ENCODE results near the gene ZNF516.

DNA sequence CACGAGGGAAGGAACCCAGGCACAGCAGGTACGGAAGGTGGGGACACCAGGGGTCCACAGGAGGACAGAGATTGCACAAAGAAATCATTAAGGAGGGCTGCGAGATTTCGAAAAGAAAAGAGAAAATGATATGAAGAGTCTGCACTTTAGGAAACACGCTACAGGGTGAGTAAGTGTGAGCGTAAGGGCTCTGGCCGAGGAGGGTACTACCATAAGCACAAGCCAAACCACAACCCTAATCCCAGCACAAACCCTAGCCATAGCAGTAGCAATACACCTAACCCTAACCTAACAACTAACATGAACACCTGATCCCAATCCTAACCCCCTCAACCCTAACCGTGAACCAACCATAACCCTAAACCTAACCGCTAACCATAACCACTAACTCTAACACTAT is 104.0 kb downstream of the ZNF516 start:
- TF ChIP-seq YY1 (IDR thresholded peaks at IDR 0.05) (no peak), SP1 (IDR thresholded peaks at IDR 0.05) (no peak), TAF1 (conservative IDR thresholded peaks at IDR 0.05) (no peak), RAD21 (IDR thresholded peaks at IDR 0.05) (no peak), FOXA1 (IDR thresholded peaks at IDR 0.05) (no peak), RXRA (IDR thresholded peaks at IDR 0.05) (no peak)
- TF ChIP-seq, protein P1, sequence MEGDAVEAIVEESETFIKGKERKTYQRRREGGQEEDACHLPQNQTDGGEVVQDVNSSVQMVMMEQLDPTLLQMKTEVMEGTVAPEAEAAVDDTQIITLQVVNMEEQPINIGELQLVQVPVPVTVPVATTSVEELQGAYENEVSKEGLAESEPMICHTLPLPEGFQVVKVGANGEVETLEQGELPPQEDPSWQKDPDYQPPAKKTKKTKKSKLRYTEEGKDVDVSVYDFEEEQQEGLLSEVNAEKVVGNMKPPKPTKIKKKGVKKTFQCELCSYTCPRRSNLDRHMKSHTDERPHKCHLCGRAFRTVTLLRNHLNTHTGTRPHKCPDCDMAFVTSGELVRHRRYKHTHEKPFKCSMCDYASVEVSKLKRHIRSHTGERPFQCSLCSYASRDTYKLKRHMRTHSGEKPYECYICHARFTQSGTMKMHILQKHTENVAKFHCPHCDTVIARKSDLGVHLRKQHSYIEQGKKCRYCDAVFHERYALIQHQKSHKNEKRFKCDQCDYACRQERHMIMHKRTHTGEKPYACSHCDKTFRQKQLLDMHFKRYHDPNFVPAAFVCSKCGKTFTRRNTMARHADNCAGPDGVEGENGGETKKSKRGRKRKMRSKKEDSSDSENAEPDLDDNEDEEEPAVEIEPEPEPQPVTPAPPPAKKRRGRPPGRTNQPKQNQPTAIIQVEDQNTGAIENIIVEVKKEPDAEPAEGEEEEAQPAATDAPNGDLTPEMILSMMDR (IDR thresholded peaks at IDR 0.05; ENCODE audit: low read depth, low read length, missing input control) = no peak
- TF ChIP-seq, protein P2, sequence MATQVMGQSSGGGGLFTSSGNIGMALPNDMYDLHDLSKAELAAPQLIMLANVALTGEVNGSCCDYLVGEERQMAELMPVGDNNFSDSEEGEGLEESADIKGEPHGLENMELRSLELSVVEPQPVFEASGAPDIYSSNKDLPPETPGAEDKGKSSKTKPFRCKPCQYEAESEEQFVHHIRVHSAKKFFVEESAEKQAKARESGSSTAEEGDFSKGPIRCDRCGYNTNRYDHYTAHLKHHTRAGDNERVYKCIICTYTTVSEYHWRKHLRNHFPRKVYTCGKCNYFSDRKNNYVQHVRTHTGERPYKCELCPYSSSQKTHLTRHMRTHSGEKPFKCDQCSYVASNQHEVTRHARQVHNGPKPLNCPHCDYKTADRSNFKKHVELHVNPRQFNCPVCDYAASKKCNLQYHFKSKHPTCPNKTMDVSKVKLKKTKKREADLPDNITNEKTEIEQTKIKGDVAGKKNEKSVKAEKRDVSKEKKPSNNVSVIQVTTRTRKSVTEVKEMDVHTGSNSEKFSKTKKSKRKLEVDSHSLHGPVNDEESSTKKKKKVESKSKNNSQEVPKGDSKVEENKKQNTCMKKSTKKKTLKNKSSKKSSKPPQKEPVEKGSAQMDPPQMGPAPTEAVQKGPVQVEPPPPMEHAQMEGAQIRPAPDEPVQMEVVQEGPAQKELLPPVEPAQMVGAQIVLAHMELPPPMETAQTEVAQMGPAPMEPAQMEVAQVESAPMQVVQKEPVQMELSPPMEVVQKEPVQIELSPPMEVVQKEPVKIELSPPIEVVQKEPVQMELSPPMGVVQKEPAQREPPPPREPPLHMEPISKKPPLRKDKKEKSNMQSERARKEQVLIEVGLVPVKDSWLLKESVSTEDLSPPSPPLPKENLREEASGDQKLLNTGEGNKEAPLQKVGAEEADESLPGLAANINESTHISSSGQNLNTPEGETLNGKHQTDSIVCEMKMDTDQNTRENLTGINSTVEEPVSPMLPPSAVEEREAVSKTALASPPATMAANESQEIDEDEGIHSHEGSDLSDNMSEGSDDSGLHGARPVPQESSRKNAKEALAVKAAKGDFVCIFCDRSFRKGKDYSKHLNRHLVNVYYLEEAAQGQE (IDR thresholded peaks at IDR 0.05) = no peak
- TF ChIP-seq, protein P3, sequence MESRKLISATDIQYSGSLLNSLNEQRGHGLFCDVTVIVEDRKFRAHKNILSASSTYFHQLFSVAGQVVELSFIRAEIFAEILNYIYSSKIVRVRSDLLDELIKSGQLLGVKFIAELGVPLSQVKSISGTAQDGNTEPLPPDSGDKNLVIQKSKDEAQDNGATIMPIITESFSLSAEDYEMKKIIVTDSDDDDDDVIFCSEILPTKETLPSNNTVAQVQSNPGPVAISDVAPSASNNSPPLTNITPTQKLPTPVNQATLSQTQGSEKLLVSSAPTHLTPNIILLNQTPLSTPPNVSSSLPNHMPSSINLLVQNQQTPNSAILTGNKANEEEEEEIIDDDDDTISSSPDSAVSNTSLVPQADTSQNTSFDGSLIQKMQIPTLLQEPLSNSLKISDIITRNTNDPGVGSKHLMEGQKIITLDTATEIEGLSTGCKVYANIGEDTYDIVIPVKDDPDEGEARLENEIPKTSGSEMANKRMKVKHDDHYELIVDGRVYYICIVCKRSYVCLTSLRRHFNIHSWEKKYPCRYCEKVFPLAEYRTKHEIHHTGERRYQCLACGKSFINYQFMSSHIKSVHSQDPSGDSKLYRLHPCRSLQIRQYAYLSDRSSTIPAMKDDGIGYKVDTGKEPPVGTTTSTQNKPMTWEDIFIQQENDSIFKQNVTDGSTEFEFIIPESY (IDR thresholded peaks at IDR 0.05) = no peak
- TF ChIP-seq, protein P4, sequence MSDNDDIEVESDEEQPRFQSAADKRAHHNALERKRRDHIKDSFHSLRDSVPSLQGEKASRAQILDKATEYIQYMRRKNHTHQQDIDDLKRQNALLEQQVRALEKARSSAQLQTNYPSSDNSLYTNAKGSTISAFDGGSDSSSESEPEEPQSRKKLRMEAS (IDR thresholded peaks at IDR 0.05) = no peak

Data from liver (tissue), 3 donors.